ENCODE results near the gene NSUN2.
"Not testable (repeated sequence)": the region's sequence is repeated elsewhere in the genome, so short reads cannot be mapped to it uniquely, and the experiment has no call there.

Gene NSUN2

GRCh38 chr5:6656680-6657079 lies 23.8 kb upstream of the NSUN2 start:
- no peak overlapping the region for H3K27ac Mint-ChIP-seq
- no peaks in the 10 kb centered on the region for H3K27me3 Mint-ChIP-seq
- DNase-seq (no peak), ATAC-seq (no peak)
- peaks cover 14% of the 10 kb centered on the region for H3K4me1 Mint-ChIP-seq
- H3K4me3 Mint-ChIP-seq, result no peak overlapping the region
- H3K9me3 Mint-ChIP-seq, result peaks cover 0 to 16% of the 10 kb centered on the region in 2 donors

- Mint-ChIP-seq H3K27ac (no peak overlapping the region), H3K4me1 (peaks cover 9% of the 10 kb centered on the region), H3K27me3 (no peaks in the 10 kb centered on the region), H3K9me3 (peaks cover 0 to 16% of the 10 kb centered on the region in 2 donors), H3K4me3 (no peak overlapping the region)
- no peak for DNase-seq
- ATAC-seq, result no peak
Measured at GRCh38 chr5:6655432-6655831, 22.6 kb upstream of the NSUN2 start.

- H3K27me3 Mint-ChIP-seq, result no peaks in the 10 kb centered on the region
- no peaks in the 10 kb centered on the region for H3K4me1 Mint-ChIP-seq
- DNase-seq, result no peak
- H3K27ac Mint-ChIP-seq, result no peak overlapping the region
- no peak overlapping the region for H3K4me3 Mint-ChIP-seq
- peaks cover 5 to 20% of the 10 kb centered on the region in 2 donors for H3K9me3 Mint-ChIP-seq
- ATAC-seq, result no peak
Measured at GRCh38 chr5:6652025-6652424, 19.2 kb upstream of the NSUN2 start.

- DNase-seq (no peak), ATAC-seq (no peak)
- no peak overlapping the region for H3K4me3 Mint-ChIP-seq
- no peaks in the 10 kb centered on the region for H3K27me3 Mint-ChIP-seq
- H3K27ac Mint-ChIP-seq, result no peak overlapping the region
- peaks cover 5 to 7% of the 10 kb centered on the region in 2 donors for H3K9me3 Mint-ChIP-seq
- no peaks in the 10 kb centered on the region for H3K4me1 Mint-ChIP-seq
Measured at GRCh38 chr5:6649681-6650080, 16.8 kb upstream of the NSUN2 start.

GRCh38 chr5:6649186-6649585 lies 16.3 kb upstream of the NSUN2 start:
- H3K27me3 Mint-ChIP-seq, result no peaks in the 10 kb centered on the region
- no peak for DNase-seq
- H3K4me3 Mint-ChIP-seq, result no peak overlapping the region
- ATAC-seq, result no peak
- H3K27ac Mint-ChIP-seq, result no peak overlapping the region
- no peaks in the 10 kb centered on the region for H3K4me1 Mint-ChIP-seq
- peaks cover 5 to 7% of the 10 kb centered on the region in 2 donors for H3K9me3 Mint-ChIP-seq

GRCh38 chr5:6645571-6646362 lies 12.9 kb upstream of the NSUN2 start:
- not testable (repeated sequence) for H3K27ac Mint-ChIP-seq, H3K4me1 Mint-ChIP-seq, DNase-seq, H3K9me3 Mint-ChIP-seq, ATAC-seq, H3K4me3 Mint-ChIP-seq, H3K27me3 Mint-ChIP-seq

- Mint-ChIP-seq H3K27ac (no peak overlapping the region), H3K27me3 (no peaks in the 10 kb centered on the region), H3K4me3 (no peak overlapping the region), H3K4me1 (no peaks in the 10 kb centered on the region), H3K9me3 (peaks cover 3 to 5% of the 10 kb centered on the region in 2 donors)
- no peak for ATAC-seq
- no peak for DNase-seq
Measured at GRCh38 chr5:6644794-6645241, 12.0 kb upstream of the NSUN2 start.

- no peak for ATAC-seq
- no peak overlapping the region for H3K27ac Mint-ChIP-seq
- no peak for DNase-seq
- no peaks in the 10 kb centered on the region for H3K27me3 Mint-ChIP-seq
- no peak overlapping the region for H3K4me3 Mint-ChIP-seq
- no peaks in the 10 kb centered on the region for H3K4me1 Mint-ChIP-seq
- no peaks in the 10 kb centered on the region for H3K9me3 Mint-ChIP-seq
Measured at GRCh38 chr5:6642655-6643054, 9.8 kb upstream of the NSUN2 start.

- H3K27me3 Mint-ChIP-seq, result no peaks in the 10 kb centered on the region
- DNase-seq, result no peak
Measured at GRCh38 chr5:6638236-6638635, 5.4 kb upstream of the NSUN2 start.

GRCh38 chr5:6637590-6637989 lies 4.7 kb upstream of the NSUN2 start:
- Mint-ChIP-seq H3K4me3 (no peak overlapping the region), H3K9me3 (no peaks in the 10 kb centered on the region), H3K4me1 (peaks cover 9% of the 10 kb centered on the region), H3K27me3 (no peaks in the 10 kb centered on the region), H3K27ac (no peak overlapping the region)
- DNase-seq (no peak), ATAC-seq (no peak)

More at GRCh38 chr5:6638236-6638635, 5.4 kb upstream of the NSUN2 start:
- Mint-ChIP-seq H3K4me3 (no peak overlapping the region), H3K4me1 (peaks cover 6% of the 10 kb centered on the region), H3K27ac (no peak overlapping the region), H3K9me3 (no peaks in the 10 kb centered on the region)
- no peak for ATAC-seq

- H3K27ac Mint-ChIP-seq, result peak overlapping the region in 1 of 2 donors; percentile 7
- DNase-seq, result no peak
- H3K4me1 Mint-ChIP-seq, result peaks cover 14% of the 10 kb centered on the region
- no peak overlapping the region for H3K4me3 Mint-ChIP-seq
- no peaks in the 10 kb centered on the region for H3K27me3 Mint-ChIP-seq
- no peak for ATAC-seq
- no peaks in the 10 kb centered on the region for H3K9me3 Mint-ChIP-seq
Measured at GRCh38 chr5:6637022-6637421, 4.2 kb upstream of the NSUN2 start.

GRCh38 chr5:6636293-6636692 lies 3.4 kb upstream of the NSUN2 start:
- Mint-ChIP-seq H3K4me3 (no peak overlapping the region), H3K27me3 (no peaks in the 10 kb centered on the region), H3K27ac (peak overlapping the region in 1 of 2 donors; percentile 43), H3K9me3 (no peaks in the 10 kb centered on the region), H3K4me1 (peaks cover 19% of the 10 kb centered on the region)
- no peak for DNase-seq
- ATAC-seq, result no peak

- no peak for ATAC-seq
- Mint-ChIP-seq H3K27ac (no peak overlapping the region), H3K4me3 (no peak overlapping the region), H3K9me3 (no peaks in the 10 kb centered on the region), H3K4me1 (peaks cover 32% of the 10 kb centered on the region), H3K27me3 (no peaks in the 10 kb centered on the region)
- DNase-seq, result no peak
Measured at GRCh38 chr5:6634788-6635430, 2.1 kb upstream of the NSUN2 start.

GRCh38 chr5:6634306-6634705 lies 1.5 kb upstream of the NSUN2 start:
- Mint-ChIP-seq H3K27me3 (no peaks in the 10 kb centered on the region), H3K4me3 (peak overlapping the region; percentile 99 to 100), H3K9me3 (no peaks in the 10 kb centered on the region), H3K4me1 (peaks cover 38% of the 10 kb centered on the region), H3K27ac (peak overlapping the region; percentile 94 to 97)
- ATAC-seq (no peak), DNase-seq (no peak)

GRCh38 chr5:6633469-6634245 lies 813 bp upstream of the NSUN2 start:
- DNase-seq (no peak), ATAC-seq (peak; percentile 73)
- peaks cover 45% of the 10 kb centered on the region for H3K4me1 Mint-ChIP-seq
- peak overlapping the region; percentile 100 for H3K27ac Mint-ChIP-seq
- H3K4me3 Mint-ChIP-seq, result peak overlapping the region; percentile 99 to 100
- no peaks in the 10 kb centered on the region for H3K9me3 Mint-ChIP-seq
- no peaks in the 10 kb centered on the region for H3K27me3 Mint-ChIP-seq
